Mucosa of rectum (tissue), 2 donors: Measurements from ENCODE around the gene CFAP100.

Experiments
- H3K27ac ChIP-seq, 2 donors: one replicate each; pipeline ENCODE4 v1.7.0; 2013; ENCODE audit warnings: inconsistent platforms in 2 of 2, low read depth in 2 of 2, low read length in 2 of 2
- H3K27me3 ChIP-seq, 2 donors: one replicate each; pipeline ENCODE4 v1.7.0; 2013; ENCODE audit warnings: low read length in 2 of 2; ENCODE audit not compliant: control insufficient read depth in 2 of 2, insufficient read depth in 2 of 2
- H3K36me3 ChIP-seq, 2 donors: one replicate each; pipeline ENCODE4 v1.7.0; 2013; ENCODE audit warnings: low read length in 2 of 2; ENCODE audit not compliant: control insufficient read depth in 2 of 2, insufficient read depth in 2 of 2
- H3K4me1 ChIP-seq, 2 donors: one replicate each; pipeline ENCODE4 v1.7.0; 2013; ENCODE audit warnings: low read length in 2 of 2, mild to moderate bottlenecking in 1 of 2; ENCODE audit not compliant: control insufficient read depth in 2 of 2, insufficient read depth in 2 of 2
- H3K4me3 ChIP-seq, 2 donors: one replicate each; pipeline ENCODE4 v1.7.0; 2013; ENCODE audit warnings: low read length in 2 of 2
- H3K9ac ChIP-seq, 2 donors: one replicate each; pipeline ENCODE4 v1.7.0; 2013; ENCODE audit warnings: low read length in 2 of 2, low read depth in 1 of 2, mild to moderate bottlenecking in 1 of 2
- H3K9me3 ChIP-seq, 2 donors: one replicate each; pipeline ENCODE4 v1.7.0; 2013; ENCODE audit warnings: low read length in 2 of 2; ENCODE audit not compliant: control insufficient read depth in 2 of 2
- donor health status: healthy.
- donor health status: Normal muscosa, but diverticular disease.

Gene CFAP100

DNA sequence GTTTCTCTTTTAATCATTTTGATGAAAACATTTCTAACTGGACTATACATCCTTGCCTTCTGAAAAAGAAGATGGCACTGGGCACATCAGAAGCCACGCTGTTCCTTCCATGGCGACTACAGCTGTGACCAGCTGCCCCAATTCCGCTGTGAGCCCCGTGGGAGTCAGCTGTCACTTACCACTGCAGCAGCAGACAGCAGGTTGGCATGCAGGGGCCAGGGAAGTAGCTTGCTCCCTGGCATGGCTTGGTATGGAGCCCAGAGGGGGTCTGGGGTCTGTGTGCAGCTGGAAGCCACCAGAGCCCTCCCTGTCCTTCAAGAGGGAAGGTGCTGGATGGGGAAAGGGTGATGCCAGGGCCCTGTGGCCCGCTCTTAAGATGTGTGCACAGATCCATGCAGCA, 85.5 kb downstream of the CFAP100 start:
- H3K36me3 ChIP-seq, result no peaks in the 10 kb centered on the region
- no peak overlapping the region for H3K4me3 ChIP-seq
- H3K4me1 ChIP-seq, result peaks cover 0 to 11% of the 10 kb centered on the region in 2 donors
- no peak overlapping the region for H3K9ac ChIP-seq
- H3K27me3 ChIP-seq, result no peaks in the 10 kb centered on the region
- H3K27ac ChIP-seq, result no peak overlapping the region
- H3K9me3 ChIP-seq, result no peaks in the 10 kb centered on the region

DNA sequence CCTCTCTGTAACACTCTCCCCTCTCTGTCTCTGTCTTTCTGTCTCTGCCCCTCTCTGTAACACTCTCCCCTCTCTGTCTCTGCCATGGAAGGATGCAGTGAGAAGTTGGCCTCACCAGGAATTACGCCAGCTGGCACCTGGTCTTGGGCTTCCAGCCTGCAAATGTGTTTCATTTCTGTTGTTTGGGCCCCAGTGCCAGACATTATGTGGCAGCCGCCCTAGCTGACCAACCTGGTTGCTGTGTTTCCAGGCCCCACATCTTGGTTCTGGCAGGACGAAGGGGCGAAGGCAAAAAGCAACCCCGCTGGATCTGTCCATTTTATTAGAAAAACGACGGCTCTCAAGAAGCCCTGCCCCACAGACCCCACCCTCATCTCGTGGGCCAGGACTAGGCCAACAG, 86.2 kb downstream of the CFAP100 start:
- Histone ChIP-seq H3K27ac (no peak overlapping the region), H3K27me3 (no peaks in the 10 kb centered on the region), H3K4me1 (peaks cover 0 to 11% of the 10 kb centered on the region in 2 donors), H3K9ac (no peak overlapping the region), H3K4me3 (no peak overlapping the region), H3K36me3 (no peaks in the 10 kb centered on the region), H3K9me3 (no peaks in the 10 kb centered on the region)

DNA sequence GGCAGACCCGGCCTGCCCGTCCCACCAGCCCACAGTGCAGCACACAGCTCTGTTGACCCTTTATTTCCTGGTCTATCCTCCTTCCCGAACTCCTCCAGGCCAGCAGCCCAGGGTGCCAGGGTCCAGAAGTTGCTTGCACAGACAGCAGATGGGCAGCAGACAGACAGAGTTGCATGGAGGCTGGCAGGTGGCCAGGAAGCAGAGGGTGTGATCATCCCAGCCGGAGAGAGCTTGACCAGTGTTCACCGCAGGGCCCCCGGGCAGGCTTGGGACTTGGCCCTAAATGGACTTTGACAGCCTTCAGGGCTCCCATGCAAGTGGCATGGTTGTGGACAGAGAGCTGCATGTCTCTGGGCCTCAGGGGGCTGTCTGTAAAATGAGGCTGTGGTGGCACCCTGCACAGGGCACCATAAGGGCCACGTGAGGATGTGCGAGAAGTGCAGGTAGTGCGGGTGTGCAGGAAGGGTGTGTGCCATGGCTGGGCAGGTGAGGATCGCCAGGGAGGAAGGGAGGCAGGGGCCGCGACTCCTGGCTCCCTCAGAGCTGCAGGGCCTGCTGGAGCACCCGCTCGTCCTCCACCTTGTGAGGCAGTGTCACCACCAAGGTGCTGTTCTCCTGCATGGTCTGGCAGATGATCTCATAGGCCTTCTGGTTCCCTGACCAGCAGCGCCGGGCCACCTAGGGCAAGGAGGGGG, 87.2 kb downstream of the CFAP100 start:
- Histone ChIP-seq H3K36me3 (no peaks in the 10 kb centered on the region), H3K27ac (peak overlapping the region in 1 of 2 donors; percentile 27), H3K9me3 (no peaks in the 10 kb centered on the region), H3K4me3 (no peak overlapping the region), H3K27me3 (no peaks in the 10 kb centered on the region), H3K4me1 (peaks cover 0 to 4% of the 10 kb centered on the region in 2 donors), H3K9ac (no peak overlapping the region)

DNA sequence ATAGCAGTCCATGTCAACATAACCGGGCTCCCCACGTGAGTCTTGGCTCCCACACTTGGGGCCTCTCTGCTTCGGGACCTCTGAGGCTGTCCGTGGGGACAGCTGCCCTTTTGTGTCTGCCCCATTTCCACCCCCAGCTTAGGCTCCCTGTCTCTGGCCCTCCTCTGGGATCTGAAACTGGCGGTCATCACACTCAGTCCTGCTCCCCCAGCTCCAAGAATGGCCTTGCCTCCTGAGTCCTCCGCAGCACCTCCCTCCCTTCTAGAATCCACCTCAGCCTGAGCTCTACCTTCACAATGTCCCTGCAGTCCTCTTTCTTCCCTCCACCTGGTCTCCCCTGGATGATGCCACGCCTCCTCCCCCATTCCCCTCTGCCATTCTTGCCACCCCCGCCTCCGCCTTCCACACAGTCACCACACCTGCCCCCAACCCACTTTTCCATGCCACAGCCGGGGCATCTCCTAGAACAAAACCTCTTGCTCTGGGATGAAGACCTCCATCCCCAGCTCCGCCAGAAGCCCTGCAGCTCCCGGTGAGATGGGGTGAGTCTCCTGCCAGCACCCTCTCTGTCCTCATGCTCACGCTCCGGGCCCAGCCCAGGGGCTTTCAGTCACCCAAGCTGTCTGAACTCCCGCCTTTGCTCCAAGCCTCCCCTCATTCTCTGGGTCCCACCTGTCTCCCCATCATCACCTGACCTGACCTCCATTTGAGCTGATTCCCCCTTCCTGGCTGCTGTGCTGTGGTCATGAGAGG, 88.0 kb downstream of the CFAP100 start:
- Histone ChIP-seq H3K9ac (no peak overlapping the region), H3K4me1 (peaks cover 0 to 4% of the 10 kb centered on the region in 2 donors), H3K9me3 (no peaks in the 10 kb centered on the region), H3K4me3 (no peak overlapping the region), H3K27me3 (no peaks in the 10 kb centered on the region), H3K27ac (no peak overlapping the region), H3K36me3 (no peaks in the 10 kb centered on the region)

DNA sequence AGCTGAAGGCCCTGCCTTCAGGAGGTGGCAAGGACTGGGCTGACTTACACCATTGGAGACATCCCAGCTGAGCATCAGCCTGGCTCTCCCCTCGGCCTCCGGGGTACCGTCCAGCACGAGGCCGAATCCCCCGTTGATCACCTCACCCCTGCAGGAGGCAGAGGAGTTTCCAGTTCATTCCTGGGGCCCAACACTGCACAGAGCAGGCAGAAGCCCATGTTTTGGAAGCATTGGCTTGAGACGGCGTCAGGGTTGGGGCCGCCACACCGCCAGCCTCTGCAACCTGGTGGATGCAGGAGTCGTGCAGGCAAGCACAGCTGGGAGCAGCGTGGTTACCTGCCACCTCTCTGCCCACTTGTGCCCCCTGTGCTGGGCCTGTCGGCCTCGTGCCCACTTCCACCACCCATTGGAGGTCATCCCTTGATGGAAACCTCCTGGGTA, 88.6 kb downstream of the CFAP100 start:
- H3K9ac ChIP-seq, result no peak overlapping the region
- no peak overlapping the region for H3K27ac ChIP-seq
- H3K4me3 ChIP-seq, result no peak overlapping the region
- no peaks in the 10 kb centered on the region for H3K9me3 ChIP-seq
- H3K36me3 ChIP-seq, result no peaks in the 10 kb centered on the region
- no peaks in the 10 kb centered on the region for H3K27me3 ChIP-seq
- H3K4me1 ChIP-seq, result peaks cover 0 to 4% of the 10 kb centered on the region in 2 donors

DNA sequence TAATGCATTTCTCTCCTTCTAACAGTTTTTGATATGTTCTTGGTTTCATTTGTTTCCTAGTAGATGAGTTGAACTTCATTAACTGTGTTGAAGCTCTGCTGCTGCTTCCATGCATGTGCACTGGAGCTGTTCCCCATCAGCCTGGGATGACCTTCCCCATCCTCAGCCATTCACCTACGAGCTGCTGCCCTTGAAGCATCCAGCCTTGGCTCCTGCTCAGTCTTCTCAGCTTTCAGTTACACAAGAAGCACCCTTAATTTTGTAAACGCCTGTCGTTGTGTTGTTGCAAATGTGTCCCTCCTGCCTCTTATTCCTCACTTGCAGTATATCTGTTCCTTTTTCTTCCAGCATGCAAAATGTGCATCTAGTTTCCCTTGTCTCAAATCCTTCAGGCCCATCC, 89.4 kb downstream of the CFAP100 start:
- H3K9ac ChIP-seq, result no peak overlapping the region
- H3K4me3 ChIP-seq, result no peak overlapping the region
- H3K36me3 ChIP-seq, result no peaks in the 10 kb centered on the region
- H3K27me3 ChIP-seq, result peaks cover 0 to 2% of the 10 kb centered on the region in 2 donors
- no peak overlapping the region for H3K27ac ChIP-seq
- H3K9me3 ChIP-seq, result no peaks in the 10 kb centered on the region
- H3K4me1 ChIP-seq, result peaks cover 0 to 4% of the 10 kb centered on the region in 2 donors

DNA sequence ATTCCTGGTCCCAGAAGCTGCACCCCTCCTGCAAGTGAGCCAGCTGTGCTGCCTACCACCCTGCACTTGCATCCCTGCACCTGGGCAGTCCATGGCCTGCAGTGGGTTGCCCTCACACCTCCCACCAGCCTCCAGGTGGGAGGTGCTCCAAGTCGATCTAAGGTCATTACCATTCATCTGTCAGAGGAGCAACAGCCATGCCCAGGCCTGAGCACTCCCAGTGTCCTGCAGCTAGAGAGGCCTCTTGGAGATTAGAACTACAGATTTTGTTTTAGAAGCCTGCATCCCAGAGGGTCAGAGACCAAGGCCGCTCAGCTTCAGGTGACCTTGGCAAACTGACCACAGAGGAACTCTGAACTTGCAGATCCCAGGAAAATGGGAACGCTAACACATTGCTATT, 90.0 kb downstream of the CFAP100 start:
- no peak overlapping the region for H3K27ac ChIP-seq
- H3K9me3 ChIP-seq, result no peaks in the 10 kb centered on the region
- peaks cover 0 to 2% of the 10 kb centered on the region in 2 donors for H3K27me3 ChIP-seq
- no peak overlapping the region for H3K9ac ChIP-seq
- H3K4me3 ChIP-seq, result no peak overlapping the region
- H3K4me1 ChIP-seq, result peaks cover 0 to 4% of the 10 kb centered on the region in 2 donors
- H3K36me3 ChIP-seq, result no peaks in the 10 kb centered on the region

DNA sequence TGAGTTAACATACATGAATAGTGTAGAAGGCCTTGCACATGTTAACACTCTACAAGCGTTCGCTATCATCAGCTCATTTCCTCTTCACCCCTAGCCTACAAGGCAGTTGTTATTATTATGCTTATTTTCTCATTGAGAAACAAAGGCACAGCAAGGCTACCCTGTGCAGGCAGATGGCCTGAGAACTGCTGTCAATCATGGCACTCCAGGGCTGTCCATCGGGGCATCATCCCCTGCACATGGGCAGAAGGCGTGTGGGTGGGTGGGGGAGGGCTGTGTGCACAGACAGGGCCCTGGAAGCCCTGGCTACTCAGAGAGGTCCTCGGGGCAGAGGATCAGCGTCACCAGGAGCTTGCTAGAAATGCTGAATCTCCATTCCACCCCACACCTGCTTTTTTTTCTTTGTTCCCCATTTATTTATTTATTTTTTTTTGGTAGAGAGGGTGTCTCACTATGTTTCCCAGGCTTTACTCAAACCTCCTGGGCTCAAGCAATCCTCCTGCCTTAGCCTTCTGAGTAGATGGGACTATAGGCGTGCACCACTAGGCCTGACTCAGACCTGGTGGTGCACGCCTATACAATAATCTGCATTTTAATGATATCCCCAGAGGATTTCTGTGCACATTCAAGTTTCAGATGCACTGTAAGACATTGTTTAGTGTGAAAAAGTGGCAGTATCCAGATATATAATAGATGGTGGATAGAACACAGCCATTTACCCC, 90.6 kb downstream of the CFAP100 start:
- H3K4me1 ChIP-seq, result peaks cover 0 to 4% of the 10 kb centered on the region in 2 donors

DNA sequence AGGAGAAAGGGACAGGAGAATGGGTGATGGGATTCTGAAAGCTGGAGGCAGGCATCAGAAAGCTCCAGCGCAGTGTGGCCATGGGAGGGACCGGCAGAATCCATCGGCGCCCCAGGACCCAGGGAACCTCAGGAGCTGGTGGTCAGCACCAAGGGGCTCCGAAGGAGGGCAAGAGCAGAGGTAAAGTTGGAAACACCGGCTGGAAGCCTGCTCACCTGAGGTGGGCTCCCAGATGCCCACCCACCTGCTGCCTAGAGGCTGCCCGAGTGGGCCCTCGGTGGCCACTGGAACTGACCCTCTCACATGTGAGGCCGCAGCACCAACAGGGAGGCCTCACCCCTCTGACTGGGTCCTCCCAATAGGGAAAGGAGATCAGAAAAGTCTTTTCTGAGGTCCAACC, 91.2 kb downstream of the CFAP100 start:
- H3K4me3 ChIP-seq, result no peak overlapping the region
- H3K27ac ChIP-seq, result no peak overlapping the region
- H3K9ac ChIP-seq, result no peak overlapping the region
- H3K9me3 ChIP-seq, result no peaks in the 10 kb centered on the region
- peaks cover 0 to 2% of the 10 kb centered on the region in 2 donors for H3K27me3 ChIP-seq
- peaks cover 0 to 4% of the 10 kb centered on the region in 2 donors for H3K4me1 ChIP-seq
- no peaks in the 10 kb centered on the region for H3K36me3 ChIP-seq

More for the DNA sequence above, 90.6 kb downstream of the CFAP100 start:
- Histone ChIP-seq H3K27ac (no peak overlapping the region), H3K9me3 (no peaks in the 10 kb centered on the region), H3K9ac (no peak overlapping the region), H3K36me3 (no peaks in the 10 kb centered on the region), H3K27me3 (peaks cover 0 to 2% of the 10 kb centered on the region in 2 donors), H3K4me3 (no peak overlapping the region)
